ENCODE measurements around the gene RNU6-1. TPM values are rescaled to one million over a fixed set of nuclear protein-coding genes. Genes with fewer than 3 reads are reported as not detected.

The RNU6-1 gene
- total RNA-seq, 2 experiments from 2014 or later, result not detected

GRCh38 chr15:67824976-67825880 is 14.6 kb downstream of the RNU6-1 start, which contains the start of gene SKOR1:
Gene SKOR1, plus strand, starts transcription at chr15:67825509. Its CDS starts 94 bp downstream, at chr15:67825603.
- CTCF ChIA-PET, result interaction anchor here (1.0 to 5.0 kb wide), 3 partner anchors 10 to 368 kb away, joined by 3 to 19 read pairs (median 4); partner anchors contain the start of gene RNU6-1

DNA sequence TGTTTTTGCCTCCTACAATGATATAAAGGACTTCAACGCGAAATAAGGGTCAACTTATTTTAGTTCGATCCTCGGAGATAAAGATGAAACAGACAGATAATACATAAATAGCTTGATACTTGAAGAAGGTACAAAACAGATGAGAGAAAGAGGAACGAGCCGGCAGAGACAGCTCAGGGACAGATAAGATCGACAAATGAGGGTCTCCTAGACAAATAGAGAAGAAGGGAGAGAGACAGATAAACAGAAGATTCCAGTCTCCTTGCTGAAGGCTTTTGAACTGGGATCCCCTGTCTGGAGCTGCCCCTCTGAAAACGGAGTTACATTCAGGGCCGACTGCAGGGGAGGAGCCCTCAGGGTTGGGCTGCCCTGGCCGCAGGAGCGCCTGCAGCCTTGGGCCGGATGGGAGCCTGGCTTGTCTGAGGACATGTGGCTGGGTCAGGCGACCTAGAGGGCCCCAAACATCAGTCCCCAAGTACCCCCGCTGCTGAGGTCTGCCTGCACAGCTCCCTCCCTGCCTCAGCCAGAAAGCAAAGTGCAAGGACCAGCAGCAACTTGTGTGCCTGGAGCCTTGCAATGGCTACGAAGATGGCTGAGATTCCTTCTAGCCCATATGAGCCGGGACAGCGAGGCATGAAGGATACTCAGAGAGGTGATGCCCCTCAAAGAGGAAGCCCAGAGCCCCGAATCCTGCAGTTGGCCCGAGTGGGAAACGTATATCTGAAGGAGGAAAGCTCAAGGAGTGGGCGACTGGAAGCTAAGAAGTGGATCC is 15.5 kb downstream of the RNU6-1 start:
- ChIA-PET POLR2A (no interaction called here), CTCF (interaction anchor here (5.0 kb wide), 1 partner anchor 11 kb away, joined by 19 read pairs; no protein-coding TSS in a partner anchor)

More at GRCh38 chr15:67824976-67825880, 14.6 kb downstream of the RNU6-1 start, which contains the start of gene SKOR1:
- POLR2A ChIA-PET, result no interaction called here

GRCh38 chr15:67823314-67824196 is 16.3 kb downstream of the RNU6-1 start:
- ChIA-PET POLR2A (no interaction called here), CTCF (interaction anchor here (5.0 kb wide), 1 partner anchor 12 kb away, joined by 19 read pairs; no protein-coding TSS in a partner anchor)

GRCh38 chr15:67822537-67823313 is 17.1 kb downstream of the RNU6-1 start:
- POLR2A ChIA-PET, result no interaction called here
- CTCF ChIA-PET, result no interaction called here

GRCh38 chr15:67821784-67822440 is 17.9 kb downstream of the RNU6-1 start:
- ChIA-PET POLR2A (no interaction called here), CTCF (interaction anchor here (1.3 kb wide), 1 partner anchor 13 kb away, joined by 3 read pairs; no protein-coding TSS in a partner anchor)

DNA sequence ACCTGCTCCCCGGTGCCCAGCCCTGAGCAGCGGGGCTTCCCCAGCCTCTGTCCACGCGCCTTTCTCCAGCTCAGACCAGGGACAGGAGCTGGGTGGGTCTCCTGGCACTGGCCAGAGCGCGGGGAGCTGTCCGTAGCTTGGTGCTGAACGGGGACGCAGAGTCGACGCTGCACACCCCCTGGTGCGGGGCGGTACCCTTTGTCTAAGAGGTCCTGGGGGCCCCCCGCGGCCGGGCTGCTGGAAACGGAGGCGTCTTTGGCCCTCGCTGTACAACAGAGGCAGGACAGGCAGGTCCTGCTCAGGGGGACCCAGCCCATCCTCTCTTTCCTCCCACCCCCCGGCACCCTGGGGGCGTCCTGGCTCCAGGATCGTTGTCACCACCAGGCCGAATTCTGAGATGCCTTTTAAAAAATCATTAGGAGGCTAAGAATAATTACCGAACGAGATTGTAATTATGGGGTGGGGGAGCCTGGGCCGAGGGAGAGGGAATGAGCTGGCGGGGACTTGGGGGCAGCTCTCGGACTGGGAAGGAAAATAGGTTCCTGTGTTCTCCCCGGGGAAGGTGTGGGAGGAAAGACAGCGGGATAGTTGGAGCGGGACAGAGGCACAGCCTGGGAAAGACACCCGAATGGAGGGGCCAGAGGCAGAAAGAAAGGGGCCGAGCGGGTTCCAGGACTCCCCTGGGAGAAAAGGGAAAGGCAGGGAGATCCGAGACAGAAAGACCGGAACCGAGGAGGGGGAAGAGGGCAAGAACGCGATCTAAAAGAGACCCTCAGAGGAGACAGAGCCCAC is 18.7 kb downstream of the RNU6-1 start:
- POLR2A ChIA-PET, result no interaction called here

DNA sequence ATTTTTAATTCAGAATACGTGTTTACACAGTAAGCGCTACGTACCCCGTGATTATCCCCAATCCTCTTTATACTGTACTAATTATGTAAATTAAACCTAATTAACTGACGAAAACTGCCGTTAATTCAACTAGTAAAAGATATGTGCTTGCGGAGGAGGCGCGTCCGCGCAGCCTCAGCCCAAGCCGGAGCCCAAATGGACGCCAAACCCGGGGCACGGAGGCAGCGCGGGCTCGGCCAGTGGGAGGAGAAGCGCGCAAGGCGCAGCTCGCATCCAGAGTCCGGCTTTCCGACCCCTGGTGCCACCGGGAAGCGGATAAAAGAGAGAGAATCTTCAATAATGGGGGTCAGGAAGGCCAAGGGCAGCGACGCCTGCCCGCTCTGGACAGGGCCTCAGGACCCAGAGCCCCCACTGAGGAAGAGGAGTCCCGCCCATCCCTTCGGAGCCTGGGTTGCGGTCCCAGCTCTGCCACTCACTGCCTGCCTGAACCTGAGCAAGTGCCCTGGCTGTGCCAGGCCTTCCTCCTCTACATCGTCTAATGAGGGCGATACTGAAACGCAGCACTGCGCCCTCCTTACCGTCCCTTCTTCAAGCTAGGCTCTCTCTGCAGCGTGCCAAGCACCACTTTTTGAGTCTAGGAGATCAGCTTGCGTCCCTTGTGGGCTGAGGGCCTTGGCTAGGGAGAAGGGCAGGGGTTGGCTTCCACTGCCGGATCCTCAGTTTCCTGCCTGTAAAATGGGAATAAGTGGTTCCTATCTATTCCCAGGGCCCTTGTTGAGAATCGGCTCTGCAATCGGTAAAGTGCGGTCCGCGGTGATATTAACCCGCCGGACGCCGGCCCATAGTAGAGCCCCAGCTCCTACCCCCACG is 19.5 kb downstream of the RNU6-1 start:
- ChIA-PET CTCF (interaction anchor here (1.3 kb wide), 1 partner anchor 15 kb away, joined by 3 read pairs; no protein-coding TSS in a partner anchor), POLR2A (no interaction called here)

More for the DNA sequence above, 18.7 kb downstream of the RNU6-1 start:
- CTCF ChIA-PET, result interaction anchor here (1.3 kb wide), 1 partner anchor 14 kb away, joined by 3 read pairs; no protein-coding TSS in a partner anchor

GRCh38 chr15:67819636-67820035 is 20.2 kb downstream of the RNU6-1 start:
- POLR2A ChIA-PET, result no interaction called here
- CTCF ChIA-PET, result no interaction called here

DNA sequence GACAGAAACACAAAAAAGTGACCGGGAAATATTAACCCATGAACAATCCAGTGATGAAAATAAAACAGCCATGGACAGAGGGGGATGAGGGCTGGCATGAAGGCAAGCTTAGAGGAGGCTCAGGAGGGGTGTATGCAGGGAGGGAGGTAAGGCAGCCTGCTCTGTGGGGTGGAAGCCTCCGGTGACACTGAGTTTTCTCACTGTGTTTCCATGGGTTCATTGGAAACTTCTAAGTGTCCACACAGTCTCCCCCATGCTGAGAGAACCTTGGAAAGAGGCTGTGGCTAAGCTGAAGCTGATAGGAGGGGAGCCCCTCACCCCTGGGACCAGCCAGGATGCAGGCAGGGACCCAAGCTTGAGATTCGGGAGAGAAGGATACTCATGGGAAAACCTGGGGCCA is 21.4 kb downstream of the RNU6-1 start:
- ChIA-PET CTCF (no interaction called here), POLR2A (no interaction called here)

DNA sequence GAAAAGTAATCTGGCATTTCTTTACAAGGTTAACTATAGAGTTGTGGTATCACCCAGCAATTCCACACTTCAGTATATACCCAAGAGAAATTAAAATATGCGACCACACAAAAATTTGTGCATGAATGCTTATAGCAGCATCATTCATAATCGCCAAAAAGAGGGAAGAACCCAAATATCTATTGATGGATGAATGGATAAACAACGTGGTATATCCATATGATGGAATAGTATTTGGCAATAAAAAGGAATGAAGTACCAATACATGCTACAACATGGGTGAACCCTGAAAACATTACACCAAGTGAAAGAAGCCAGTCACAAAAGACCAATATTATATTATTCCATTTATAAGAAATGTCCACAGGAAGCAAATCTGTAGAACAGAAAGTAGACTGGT is 23.2 kb downstream of the RNU6-1 start:
- CTCF ChIA-PET, result no interaction called here
- POLR2A ChIA-PET, result no interaction called here

GRCh38 chr15:67815036-67815592 is 24.7 kb downstream of the RNU6-1 start:
- POLR2A ChIA-PET, result no interaction called here
- CTCF ChIA-PET, result interaction anchor here (0.6 to 1.2 kb wide), 2 partner anchors 21 to 1147 kb away, joined by 3 to 4 read pairs; no protein-coding TSS in a partner anchor

GRCh38 chr15:67813104-67813634 is 26.7 kb downstream of the RNU6-1 start:
- ChIA-PET POLR2A (no interaction called here), CTCF (no interaction called here)

- ChIA-PET CTCF (interaction anchor here (0.6 kb wide), 1 partner anchor 262 kb away, joined by 3 read pairs; no protein-coding TSS in a partner anchor), POLR2A (no interaction called here)
Measured at GRCh38 chr15:67812241-67812644, 27.6 kb downstream of the RNU6-1 start.

DNA sequence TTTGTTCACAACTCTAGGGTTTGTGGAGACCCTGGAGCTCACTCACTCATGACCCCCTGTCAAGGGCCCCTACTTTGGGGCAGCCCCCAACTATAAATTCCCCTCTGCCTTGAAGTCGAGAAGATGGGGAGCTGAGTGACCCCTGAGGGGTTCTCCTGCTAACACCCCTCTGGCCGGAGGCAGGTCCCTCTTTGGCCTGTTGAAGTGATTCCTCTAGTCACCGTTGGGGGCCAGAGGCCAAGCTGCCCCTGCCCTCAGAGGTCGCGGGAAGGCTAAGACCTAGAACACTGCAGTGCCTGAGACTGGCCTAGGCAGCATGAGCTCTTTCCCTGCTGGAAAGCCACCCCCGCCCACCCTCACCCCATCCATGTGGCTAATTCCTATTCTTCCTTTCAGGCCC is 30.0 kb downstream of the RNU6-1 start:
- CTCF ChIA-PET, result no interaction called here
- POLR2A ChIA-PET, result no interaction called here

DNA sequence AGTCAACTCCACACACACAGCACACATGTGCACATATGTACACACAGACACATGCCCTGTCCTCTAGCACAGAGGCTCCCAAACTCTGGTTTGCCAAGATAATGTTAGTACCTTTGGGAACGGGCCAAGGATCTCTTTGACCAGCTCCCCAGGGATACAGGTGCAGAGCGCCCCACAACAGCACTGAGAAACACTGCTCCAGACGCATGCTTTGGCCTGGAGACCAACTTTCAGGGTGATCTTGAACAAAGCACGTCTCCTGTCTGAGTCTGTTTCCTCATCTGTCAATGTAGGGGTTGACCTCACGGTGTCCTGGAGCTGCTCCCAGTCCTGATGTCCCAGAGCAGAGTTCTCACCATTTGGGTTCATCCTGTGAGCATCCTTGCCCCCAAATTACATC is 30.4 kb downstream of the RNU6-1 start:
- ChIA-PET CTCF (no interaction called here), POLR2A (no interaction called here)

DNA sequence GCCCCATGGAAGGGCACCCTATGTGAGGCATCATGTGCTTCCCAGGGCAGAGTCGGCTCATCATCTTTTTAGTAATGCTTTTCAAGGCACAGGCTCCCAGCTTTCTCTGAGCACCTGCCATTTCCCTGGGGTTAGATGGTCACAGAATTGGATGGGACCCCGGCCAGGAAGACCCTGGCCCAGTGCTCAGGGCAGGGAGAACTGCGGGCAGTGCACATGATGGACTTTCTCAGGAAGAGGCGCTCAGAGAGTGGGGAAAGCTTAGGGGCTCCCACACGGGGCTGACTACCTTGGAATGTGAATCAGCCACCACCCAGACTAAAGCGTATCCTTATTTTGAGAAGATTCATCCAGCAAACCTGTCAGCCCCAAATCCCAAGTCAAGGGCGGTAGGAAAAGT is 31.0 kb downstream of the RNU6-1 start:
- POLR2A ChIA-PET, result no interaction called here
- CTCF ChIA-PET, result no interaction called here

Data from activated CD8-positive, alpha-beta memory T cell treated with anti-CD3 and anti-CD28 coated beads for 36 hours (primary cell).